ENCODE data around the gene DCUN1D4.

Gene DCUN1D4

GRCh38 chr4:51963841-51964517 is 121.0 kb downstream of the DCUN1D4 start:
- Histone ChIP-seq H3K36me3 (ENCODE audit: control insufficient read depth, insufficient read depth, low read length) (no peaks in the 10 kb centered on the region), H2AFZ (no peak overlapping the region), H3K4me2 (ENCODE audit: low read length) (no peak overlapping the region), H3K27me3 (ENCODE audit: control insufficient read depth, insufficient read depth, low read length) (no peaks in the 10 kb centered on the region), H3K9me3 (ENCODE audit: control insufficient read depth, low read length) (no peaks in the 10 kb centered on the region), H3K4me3 (ENCODE audit: low read depth, low read length) (no peak overlapping the region), H3K4me1 (no peaks in the 10 kb centered on the region), H3K27ac (no peak overlapping the region), H3K9ac (no peak overlapping the region), H3K79me2 (no peaks in the 10 kb centered on the region)
- TF ChIP-seq, protein P1, sequence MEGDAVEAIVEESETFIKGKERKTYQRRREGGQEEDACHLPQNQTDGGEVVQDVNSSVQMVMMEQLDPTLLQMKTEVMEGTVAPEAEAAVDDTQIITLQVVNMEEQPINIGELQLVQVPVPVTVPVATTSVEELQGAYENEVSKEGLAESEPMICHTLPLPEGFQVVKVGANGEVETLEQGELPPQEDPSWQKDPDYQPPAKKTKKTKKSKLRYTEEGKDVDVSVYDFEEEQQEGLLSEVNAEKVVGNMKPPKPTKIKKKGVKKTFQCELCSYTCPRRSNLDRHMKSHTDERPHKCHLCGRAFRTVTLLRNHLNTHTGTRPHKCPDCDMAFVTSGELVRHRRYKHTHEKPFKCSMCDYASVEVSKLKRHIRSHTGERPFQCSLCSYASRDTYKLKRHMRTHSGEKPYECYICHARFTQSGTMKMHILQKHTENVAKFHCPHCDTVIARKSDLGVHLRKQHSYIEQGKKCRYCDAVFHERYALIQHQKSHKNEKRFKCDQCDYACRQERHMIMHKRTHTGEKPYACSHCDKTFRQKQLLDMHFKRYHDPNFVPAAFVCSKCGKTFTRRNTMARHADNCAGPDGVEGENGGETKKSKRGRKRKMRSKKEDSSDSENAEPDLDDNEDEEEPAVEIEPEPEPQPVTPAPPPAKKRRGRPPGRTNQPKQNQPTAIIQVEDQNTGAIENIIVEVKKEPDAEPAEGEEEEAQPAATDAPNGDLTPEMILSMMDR (IDR thresholded peaks at IDR 0.05) = no peak

- Histone ChIP-seq H3K9me3 (ENCODE audit: control insufficient read depth, low read length) (no peaks in the 10 kb centered on the region), H3K4me2 (ENCODE audit: low read length) (no peak overlapping the region), H3K4me1 (no peaks in the 10 kb centered on the region), H3K4me3 (ENCODE audit: low read depth, low read length) (no peak overlapping the region), H3K79me2 (no peaks in the 10 kb centered on the region), H3K27ac (no peak overlapping the region), H3K36me3 (ENCODE audit: control insufficient read depth, insufficient read depth, low read length) (no peaks in the 10 kb centered on the region), H3K27me3 (ENCODE audit: control insufficient read depth, insufficient read depth, low read length) (no peaks in the 10 kb centered on the region), H2AFZ (no peak overlapping the region), H3K9ac (no peak overlapping the region)
- TF ChIP-seq, protein P1 (IDR thresholded peaks at IDR 0.05) = no peak
Observed at GRCh38 chr4:51965862-51966261, 122.9 kb downstream of the DCUN1D4 start.
